Choroid plexus epithelial cell (primary cell): ENCODE data around the gene DAB1.

Experiments used
- DNase-seq: peaks from one replicate; pipeline ENCODE4 v3.0.0-alpha.2; 2010; ENCODE audit warnings: low read depth
- H3K4me3 ChIP-seq: 2 replicates; pipeline ENCODE4 v1.5.1; 2011; ENCODE audit warnings: low read depth, mild to moderate bottlenecking, control low read depth, low read length, moderate library complexity
- TF ChIP-seq, protein P1 (sequence below): conservative IDR thresholded peaks from 2 replicates; pipeline ENCODE4 v1.5.1; 2011; ENCODE audit warnings: low read depth, mild to moderate bottlenecking, control low read depth, inconsistent platforms, low read length, moderate library complexity

Gene DAB1

DNA sequence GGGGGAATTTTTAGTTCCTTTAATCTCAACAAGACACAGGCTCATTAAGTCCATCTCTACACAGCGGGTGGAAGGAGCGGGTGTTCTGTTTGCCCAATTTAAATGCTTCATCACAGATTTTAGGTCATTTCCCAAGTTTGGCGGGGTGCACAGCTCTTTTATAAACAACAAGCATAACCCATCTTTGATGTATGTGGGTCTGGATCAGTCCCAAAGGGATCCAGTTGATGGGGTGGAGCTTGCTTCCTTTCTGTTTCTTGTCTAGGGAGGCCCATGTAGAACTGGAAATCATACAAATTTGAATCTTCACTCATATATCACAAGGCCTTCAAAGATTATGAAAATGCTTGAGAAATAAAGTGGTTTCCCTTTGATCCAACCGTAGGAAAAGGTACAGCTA is 317.6 kb downstream of the DAB1 start:
- no peak overlapping the region for H3K4me3 ChIP-seq
- no peak for DNase-seq
- TF ChIP-seq, protein P1, sequence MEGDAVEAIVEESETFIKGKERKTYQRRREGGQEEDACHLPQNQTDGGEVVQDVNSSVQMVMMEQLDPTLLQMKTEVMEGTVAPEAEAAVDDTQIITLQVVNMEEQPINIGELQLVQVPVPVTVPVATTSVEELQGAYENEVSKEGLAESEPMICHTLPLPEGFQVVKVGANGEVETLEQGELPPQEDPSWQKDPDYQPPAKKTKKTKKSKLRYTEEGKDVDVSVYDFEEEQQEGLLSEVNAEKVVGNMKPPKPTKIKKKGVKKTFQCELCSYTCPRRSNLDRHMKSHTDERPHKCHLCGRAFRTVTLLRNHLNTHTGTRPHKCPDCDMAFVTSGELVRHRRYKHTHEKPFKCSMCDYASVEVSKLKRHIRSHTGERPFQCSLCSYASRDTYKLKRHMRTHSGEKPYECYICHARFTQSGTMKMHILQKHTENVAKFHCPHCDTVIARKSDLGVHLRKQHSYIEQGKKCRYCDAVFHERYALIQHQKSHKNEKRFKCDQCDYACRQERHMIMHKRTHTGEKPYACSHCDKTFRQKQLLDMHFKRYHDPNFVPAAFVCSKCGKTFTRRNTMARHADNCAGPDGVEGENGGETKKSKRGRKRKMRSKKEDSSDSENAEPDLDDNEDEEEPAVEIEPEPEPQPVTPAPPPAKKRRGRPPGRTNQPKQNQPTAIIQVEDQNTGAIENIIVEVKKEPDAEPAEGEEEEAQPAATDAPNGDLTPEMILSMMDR = no peak

- no peak overlapping the region for H3K4me3 ChIP-seq
- TF ChIP-seq, protein P1 = no peak
- no peak for DNase-seq
Measured at GRCh38 chr1:57102561-57103326, 321.1 kb downstream of the DAB1 start.

GRCh38 chr1:57101209-57101608 is 322.7 kb downstream of the DAB1 start:
- TF ChIP-seq, protein P1 = no peak
- no peak for DNase-seq
- no peak overlapping the region for H3K4me3 ChIP-seq

- DNase-seq = no peak
- TF ChIP-seq, protein P1 = no peak
- H3K4me3 ChIP-seq = no peak overlapping the region
Measured at GRCh38 chr1:57094749-57095148, 329.1 kb downstream of the DAB1 start.

DNA sequence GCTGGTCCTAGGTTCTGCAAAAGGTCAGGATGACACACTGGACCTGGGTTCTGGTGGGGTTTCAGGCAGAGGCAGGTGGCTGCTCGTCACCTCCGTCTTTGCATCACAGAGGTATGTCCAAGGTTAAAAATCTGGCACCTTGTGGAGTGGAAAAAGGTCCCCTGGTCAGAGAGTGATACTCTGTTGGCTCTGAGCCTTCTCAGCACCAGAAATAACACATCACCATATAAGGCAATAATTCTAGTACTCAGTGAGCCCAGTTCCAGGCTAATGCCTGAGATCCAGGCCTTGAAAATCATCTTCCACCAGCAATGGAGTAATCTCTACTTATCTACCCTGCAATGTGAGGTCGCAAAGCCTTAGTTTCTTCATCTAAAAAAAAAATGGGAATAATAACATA is 330.7 kb downstream of the DAB1 start:
- no peak overlapping the region for H3K4me3 ChIP-seq
- TF ChIP-seq, protein P1 = no peak
- no peak for DNase-seq

DNA sequence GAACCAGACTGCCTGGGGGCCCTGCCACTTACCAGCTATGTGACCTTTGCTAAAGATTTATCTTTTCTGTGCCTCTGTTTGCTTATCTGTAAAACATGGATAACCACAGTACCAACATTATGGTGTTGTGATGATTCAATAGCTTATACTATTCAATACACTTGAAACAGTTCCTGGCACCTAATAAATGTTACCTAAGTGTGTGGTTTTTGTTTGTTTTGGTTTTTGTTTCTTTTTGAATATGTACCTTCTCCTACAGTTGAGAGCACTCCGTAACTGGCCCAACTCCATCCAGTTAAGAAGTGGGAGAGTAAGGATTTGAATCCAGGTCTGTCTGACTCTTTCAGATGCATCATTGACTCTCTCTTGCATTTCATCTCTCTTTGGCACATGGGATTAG is 332.2 kb downstream of the DAB1 start:
- TF ChIP-seq, protein P1 = no peak
- no peak overlapping the region for H3K4me3 ChIP-seq
- no peak for DNase-seq

GRCh38 chr1:57089855-57090254 is 334.0 kb downstream of the DAB1 start:
- DNase-seq = no peak
- TF ChIP-seq, protein P1 = no peak
- H3K4me3 ChIP-seq = no peak overlapping the region
